ENCODE results near the gene P2RX1. TPM values are rescaled to one million over a fixed set of nuclear protein-coding genes. Genes with fewer than 3 reads are reported as not detected.

The P2RX1 gene
- total RNA-seq, 2 donors from 2014 or later: 39.2 to 45.4 TPM

DNA sequence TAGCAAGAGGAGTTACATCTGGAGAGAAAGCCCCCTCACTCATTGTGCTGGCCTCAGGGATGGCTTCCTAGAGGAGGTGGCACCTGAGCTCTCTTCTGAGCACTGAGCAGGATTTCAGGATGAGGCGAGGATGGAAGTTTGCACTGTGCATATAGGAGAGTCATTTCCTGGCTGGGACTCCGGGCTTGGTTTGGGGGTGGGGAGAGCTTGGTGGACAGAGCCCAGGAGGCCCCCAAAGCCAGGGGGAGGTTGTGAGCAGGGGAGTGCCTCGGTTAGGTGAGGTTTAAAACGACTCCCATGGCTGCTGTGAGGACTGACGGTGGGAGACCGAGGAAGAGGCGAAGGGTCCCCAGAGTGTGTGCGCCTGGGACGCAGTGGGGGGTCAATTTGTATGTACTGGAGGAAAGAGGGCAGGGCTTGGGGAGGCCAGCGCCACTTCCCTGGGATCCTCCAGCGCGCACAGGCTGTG is 24.6 kb downstream of the P2RX1 start:
- H3K4me3 ChIP-seq: no peak overlapping the region
- peaks cover 74% of the 10 kb centered on the region for H3K4me1 ChIP-seq
- 50 to 61% methylated on average over 10 to 12 of the region's 12 CpGs for WGBS, 2 donors
- TF ChIP-seq, protein P1, sequence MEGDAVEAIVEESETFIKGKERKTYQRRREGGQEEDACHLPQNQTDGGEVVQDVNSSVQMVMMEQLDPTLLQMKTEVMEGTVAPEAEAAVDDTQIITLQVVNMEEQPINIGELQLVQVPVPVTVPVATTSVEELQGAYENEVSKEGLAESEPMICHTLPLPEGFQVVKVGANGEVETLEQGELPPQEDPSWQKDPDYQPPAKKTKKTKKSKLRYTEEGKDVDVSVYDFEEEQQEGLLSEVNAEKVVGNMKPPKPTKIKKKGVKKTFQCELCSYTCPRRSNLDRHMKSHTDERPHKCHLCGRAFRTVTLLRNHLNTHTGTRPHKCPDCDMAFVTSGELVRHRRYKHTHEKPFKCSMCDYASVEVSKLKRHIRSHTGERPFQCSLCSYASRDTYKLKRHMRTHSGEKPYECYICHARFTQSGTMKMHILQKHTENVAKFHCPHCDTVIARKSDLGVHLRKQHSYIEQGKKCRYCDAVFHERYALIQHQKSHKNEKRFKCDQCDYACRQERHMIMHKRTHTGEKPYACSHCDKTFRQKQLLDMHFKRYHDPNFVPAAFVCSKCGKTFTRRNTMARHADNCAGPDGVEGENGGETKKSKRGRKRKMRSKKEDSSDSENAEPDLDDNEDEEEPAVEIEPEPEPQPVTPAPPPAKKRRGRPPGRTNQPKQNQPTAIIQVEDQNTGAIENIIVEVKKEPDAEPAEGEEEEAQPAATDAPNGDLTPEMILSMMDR (IDR thresholded peaks at IDR 0.05): no peak
- TF ChIP-seq POLR2A (IDR thresholded peaks at IDR 0.05): no peak
- H3K9me3 ChIP-seq: no peaks in the 10 kb centered on the region
- no peaks in the 10 kb centered on the region for H3K27me3 ChIP-seq
- H3K36me3 ChIP-seq (replicated peaks in 1 of 2; ENCODE audit: insufficient read depth in 1 of 2, low read depth in 2 of 2): no peaks in the 10 kb centered on the region
- ATAC-seq (no peak), DNase-seq (no peak)
- H3K27ac ChIP-seq: peak overlapping the region in 2 of 4 donors; percentile 12 to 23
- intact Hi-C loops (cut with DNase I): no loop called here

DNA sequence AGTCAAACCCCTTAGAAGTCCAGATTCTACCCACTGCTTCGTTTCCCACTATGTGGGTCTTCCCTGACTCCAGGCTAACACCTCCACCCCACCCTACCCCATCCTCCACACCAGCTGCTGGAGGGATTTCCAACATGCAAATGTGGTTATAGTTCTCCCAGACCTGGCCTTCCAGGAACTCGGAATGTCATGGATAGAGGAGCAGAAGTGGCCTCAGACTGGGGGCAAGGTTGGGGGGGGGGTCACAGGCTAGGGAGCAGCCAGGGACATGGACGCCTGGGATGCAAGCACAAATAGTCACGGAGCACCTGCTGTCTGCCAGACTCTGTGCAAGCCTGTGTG is 25.4 kb downstream of the P2RX1 start:
- 57 to 64% methylated on average over 4 of the region's 4 CpGs for WGBS, 2 donors
- Histone ChIP-seq H3K4me1 (peaks cover 66% of the 10 kb centered on the region), H3K27ac (no peak overlapping the region), H3K4me3 (no peak overlapping the region), H3K27me3 (no peaks in the 10 kb centered on the region), H3K36me3 (replicated peaks in 1 of 2; ENCODE audit: insufficient read depth in 1 of 2, low read depth in 2 of 2) (no peaks in the 10 kb centered on the region), H3K9me3 (no peaks in the 10 kb centered on the region)
- TF ChIP-seq, protein P1 (IDR thresholded peaks at IDR 0.05): no peak
- no peak for TF ChIP-seq POLR2A (IDR thresholded peaks at IDR 0.05)
- no peak for ATAC-seq
- intact Hi-C loops (cut with DNase I): no loop called here
- no peak for DNase-seq

DNA sequence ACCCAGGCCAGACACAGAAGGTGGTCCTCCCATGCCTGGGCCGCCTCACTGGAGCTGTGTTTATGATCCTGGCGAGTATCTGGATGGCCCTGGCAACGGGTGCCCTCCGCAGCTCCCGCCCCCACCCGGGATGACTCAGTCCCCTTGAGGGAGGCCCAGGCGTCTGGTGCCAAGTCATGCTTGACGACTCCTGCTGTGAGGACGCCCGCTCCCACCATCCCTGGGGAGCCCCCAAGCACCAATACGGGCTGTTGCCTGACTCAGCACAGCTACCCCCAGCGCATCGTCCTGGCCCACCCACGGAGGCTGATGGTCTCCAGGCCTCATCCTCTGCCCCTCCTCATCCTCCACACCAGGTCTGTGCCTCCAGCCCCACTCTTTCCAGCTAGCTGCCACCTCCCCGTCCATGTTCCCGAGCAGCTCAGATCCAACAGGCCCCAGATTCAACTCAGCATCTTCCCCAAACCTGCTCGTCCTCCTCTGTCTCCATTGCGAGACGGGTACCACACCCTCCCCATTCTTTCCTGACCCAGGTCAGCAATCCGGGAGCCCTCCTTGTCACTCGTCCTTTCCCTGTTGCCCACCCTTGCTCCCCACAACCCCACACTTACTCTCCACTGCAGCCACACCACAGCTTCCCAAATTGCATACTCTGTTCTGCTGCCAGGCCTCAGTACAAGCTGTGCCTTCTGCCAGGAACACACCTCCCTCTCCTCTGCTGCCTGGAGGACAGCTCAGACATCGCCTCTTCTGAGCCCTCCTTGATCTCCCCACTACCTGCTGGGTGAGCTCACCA is 26.0 kb downstream of the P2RX1 start:
- Histone ChIP-seq H3K27ac (peak overlapping the region in 1 of 4 donors; percentile 41), H3K4me3 (no peak overlapping the region), H3K36me3 (replicated peaks in 1 of 2; ENCODE audit: insufficient read depth in 1 of 2, low read depth in 2 of 2) (no peaks in the 10 kb centered on the region), H3K4me1 (peaks cover 60% of the 10 kb centered on the region), H3K27me3 (no peaks in the 10 kb centered on the region), H3K9me3 (no peaks in the 10 kb centered on the region)
- intact Hi-C loops (cut with DNase I): no loop called here
- ATAC-seq (no peak), DNase-seq (peak in 3 of 4 donors; percentile 60 to 84 (median 67))
- TF ChIP-seq, protein P1 (IDR thresholded peaks at IDR 0.05): no peak
- no peak for TF ChIP-seq POLR2A (IDR thresholded peaks at IDR 0.05)
- WGBS, 2 donors: 79 to 82% methylated on average over 20 to 21 of the region's 22 CpGs

DNA sequence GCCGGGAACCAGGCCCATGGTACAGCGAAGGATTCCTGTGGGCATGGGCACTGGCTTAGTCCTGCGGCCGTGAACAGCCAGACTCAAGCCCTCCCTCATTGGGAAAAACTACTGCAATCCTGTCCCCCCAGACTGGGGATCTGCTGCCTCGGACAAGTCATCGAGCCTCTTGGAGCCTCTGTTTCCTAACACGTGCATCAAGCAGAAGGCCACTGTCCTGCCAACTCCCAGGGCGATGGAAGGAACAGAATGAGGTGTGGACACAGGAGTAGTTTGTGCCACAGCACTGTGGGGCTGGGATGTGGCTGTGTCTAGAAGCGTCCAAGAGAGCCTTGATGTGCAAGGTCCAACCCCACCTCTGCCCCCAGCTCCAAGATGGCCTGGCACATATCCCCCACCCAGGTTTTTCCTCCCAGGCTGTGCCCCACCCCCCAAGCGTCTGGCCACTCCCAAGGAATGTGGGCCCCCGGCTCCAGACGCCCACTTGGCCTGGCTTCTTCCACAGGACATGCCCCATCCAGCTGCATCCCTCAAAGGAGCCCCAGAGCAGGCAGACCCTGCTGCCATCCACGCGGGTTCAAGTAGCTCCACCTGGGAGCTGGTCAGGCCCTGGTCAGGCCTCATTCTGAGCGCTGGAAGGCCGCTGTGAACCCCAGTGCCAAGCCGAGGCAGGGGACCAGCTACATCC is 26.8 kb downstream of the P2RX1 start:
- DNase-seq: no peak
- H3K4me3 ChIP-seq: no peak overlapping the region
- H3K36me3 ChIP-seq (replicated peaks in 1 of 2; ENCODE audit: insufficient read depth in 1 of 2, low read depth in 2 of 2): no peaks in the 10 kb centered on the region
- peak overlapping the region in 1 of 4 donors; percentile 51 for H3K27ac ChIP-seq
- 85 to 86% methylated on average over 14 to 16 of the region's 17 CpGs for WGBS, 2 donors
- TF ChIP-seq POLR2A (IDR thresholded peaks at IDR 0.05): no peak
- TF ChIP-seq, protein P1 (IDR thresholded peaks at IDR 0.05): no peak
- peaks cover 52% of the 10 kb centered on the region for H3K4me1 ChIP-seq
- no peak for ATAC-seq
- intact Hi-C loops (cut with DNase I): no loop called here
- no peaks in the 10 kb centered on the region for H3K9me3 ChIP-seq
- no peaks in the 10 kb centered on the region for H3K27me3 ChIP-seq

Data from body of pancreas (tissue), 4 donors.